ENCODE results near the gene MBNL2.
A peak's percentile ranks its signal among the peaks of the same experiment; 100 is the strongest.

The MBNL2 gene

DNA sequence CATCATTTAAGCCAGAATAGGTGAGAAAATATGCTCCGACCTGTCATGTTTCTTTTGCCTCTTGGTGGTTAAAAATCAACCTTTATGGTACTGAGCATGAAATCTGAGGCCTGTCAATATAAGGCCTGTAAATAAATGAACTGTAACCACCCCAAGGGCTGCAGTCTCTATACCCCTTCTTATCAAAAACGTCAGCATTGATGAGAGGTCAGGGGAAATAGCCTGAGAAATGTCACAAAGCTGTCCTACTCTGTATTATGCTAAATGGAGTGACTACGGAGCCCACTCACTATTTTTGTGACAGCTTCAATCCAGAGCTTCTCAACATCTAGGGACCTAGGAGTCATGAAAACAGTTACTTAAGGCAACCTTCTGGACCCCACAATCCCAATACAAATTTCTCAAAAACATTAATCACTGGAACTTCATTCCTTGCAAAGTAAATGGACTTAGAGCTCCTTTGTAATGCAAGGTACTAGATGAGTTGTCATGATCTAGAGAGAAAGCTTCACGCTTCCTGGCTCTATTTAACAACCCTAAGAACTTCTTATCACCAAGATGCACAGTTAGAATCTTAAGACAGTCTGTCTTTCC is 209.1 kb downstream of the MBNL2 start:
- no peak for DNase-seq

DNA sequence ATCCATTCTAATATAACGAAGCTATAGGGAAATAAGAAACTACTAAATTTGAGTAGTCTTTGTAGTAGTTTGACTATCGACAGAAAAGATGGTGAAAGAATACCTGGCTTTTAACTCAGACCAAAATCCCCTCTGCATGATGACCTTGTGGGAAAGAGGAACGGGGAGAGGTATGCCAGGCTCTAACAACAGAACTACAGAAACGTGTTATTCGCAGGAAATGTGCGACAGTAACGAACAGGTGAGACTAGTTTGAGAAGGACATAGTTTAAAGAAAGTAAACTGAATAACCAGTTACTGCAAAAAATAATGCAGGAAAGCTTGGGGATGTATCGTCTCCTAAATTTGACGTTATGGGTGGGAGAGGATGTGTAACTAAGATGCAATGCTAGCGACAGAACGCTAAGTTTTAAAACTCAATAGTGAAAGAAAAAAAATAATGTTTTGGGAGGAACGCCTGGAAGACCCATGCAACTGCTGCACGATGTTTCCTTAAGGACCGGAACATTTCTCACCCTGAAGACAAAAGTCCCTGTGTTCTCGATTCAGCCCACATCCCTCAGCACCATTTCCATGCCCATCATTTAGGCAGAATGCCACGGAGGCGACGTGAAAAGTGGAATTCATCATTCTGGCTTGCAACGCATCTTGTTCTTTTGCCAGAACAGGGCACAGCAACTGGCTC is 210.2 kb downstream of the MBNL2 start:
- no peak for DNase-seq

DNA sequence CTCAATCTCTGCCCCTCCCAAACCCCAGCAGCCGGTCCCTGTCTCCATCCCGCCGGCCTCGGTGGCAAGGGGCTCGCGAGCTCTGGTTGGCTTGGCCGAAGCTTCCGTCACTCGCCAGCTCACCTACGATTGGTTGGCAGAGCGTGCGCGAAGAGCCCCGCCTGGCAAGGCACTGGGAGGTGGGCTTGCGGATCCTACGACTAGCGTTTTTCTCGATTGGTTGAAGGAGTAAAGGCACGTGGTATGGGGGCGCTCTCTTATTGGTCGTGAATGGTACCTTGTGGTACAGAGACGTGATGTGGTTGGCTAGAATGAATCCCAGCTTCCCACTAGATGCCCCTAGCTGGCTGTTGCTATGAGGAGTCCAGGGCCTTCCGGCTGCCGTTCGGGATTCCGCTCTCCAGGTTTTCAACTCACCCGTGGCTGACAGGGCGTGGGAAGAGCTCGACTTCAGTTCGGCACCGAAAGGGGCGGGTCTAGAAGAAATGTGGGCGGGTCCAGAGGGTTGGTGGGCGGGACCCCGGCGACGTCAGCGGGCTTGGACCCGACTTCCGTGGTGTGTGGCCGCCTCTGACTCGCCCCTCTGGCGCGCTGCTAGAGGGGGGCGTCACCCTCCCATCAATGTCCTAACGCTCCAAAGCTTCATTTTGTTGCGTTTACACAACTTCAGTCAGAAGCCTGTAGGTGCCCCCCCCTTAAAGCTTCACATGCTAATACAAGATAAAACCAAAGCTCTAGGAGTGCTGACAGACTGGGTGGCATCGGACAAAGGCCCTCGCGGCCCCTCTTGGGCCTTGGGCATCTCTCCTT is 211.0 kb downstream of the MBNL2 start:
- peak; percentile 98 for DNase-seq

DNA sequence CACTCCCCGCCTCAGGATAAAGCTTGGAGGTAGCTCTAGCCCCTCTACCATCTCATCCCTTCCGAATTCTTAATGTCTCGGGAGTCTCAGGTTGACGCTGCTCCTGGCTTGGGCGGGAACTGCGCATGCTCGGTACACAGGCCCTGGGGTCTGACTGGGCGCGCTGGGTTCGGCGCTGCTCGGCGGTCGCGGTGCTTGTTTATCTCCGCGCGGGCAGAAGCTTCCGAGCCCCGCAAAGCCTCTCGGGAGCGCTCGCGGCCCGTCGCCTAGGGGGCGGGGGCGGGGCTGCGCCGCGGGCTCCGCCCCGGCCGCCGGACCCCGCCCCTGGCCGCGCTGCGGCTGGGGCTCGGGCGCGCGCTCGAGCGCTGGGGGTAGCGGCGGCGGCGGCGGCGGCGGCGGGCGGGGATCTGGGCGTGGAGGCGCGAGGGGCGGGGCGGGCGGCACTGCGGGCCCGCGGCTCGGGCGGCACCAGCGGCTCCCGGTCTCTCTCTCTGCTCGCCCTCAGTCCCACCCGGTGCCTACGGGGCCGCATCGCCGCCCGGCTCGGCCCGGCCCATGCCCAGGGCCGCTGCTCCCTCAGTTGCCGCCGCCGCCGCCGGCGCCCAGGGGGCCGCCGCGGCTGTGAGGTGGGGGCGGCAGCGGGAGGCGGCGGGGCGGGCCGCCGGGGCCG is 211.7 kb downstream of the MBNL2 start, which contains the start of gene RAP2A:
Gene RAP2A, plus strand, starts transcription at position 443 of the 670 bp plus-strand sequence. CDS start 302 bp downstream, outside the sequence.
- peak; percentile 32 for DNase-seq

DNA sequence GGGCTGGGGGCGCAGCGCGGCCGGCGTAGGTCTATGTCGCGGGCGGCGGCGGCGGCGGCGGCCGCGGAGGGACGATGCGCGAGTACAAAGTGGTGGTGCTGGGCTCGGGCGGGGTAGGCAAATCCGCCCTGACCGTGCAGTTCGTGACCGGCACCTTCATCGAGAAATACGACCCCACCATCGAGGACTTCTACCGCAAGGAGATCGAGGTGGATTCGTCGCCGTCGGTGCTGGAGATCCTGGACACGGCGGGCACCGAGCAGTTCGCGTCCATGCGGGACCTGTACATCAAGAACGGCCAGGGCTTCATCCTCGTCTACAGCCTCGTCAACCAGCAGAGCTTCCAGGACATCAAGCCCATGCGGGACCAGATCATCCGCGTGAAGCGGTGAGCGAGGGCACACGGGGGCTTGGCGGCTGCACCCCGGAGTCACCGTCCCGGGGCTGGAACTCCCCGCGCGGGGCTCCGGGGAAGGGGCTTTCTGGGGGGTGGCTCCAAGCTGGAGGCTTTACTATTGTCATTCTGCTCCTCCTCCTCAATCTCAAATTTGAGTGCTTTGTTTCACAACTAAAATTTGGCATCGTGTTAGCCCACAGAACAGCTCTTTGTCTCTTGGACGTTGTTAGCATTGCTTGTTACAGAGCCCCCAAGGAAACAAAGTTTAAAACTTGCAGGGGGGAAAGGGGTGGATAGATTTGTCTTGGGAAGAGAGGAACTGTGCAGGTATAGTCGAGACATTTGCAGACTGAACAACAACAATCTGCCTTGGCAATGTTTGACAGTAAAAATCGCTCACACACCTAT is 212.5 kb downstream of the MBNL2 start:
- DNase-seq = no peak

DNA sequence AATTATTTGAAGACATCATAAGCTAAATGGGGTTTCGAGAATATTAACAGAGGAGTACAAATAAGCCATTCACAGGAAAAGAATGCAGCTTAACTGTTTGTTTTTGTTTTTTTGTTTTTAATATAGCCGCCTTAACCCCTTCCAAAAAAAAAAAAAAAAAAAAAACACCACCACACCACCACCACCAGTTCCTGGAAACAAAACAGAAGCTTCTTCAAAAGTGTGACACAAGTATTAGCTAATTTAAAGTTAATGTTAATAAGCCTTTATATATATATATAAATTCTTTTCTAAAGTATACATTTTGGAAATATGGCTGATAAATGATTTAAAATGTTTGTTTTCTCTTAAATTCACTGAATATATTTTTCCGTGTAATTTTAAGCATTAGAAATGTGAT is 213.2 kb downstream of the MBNL2 start:
- no peak for DNase-seq

DNA sequence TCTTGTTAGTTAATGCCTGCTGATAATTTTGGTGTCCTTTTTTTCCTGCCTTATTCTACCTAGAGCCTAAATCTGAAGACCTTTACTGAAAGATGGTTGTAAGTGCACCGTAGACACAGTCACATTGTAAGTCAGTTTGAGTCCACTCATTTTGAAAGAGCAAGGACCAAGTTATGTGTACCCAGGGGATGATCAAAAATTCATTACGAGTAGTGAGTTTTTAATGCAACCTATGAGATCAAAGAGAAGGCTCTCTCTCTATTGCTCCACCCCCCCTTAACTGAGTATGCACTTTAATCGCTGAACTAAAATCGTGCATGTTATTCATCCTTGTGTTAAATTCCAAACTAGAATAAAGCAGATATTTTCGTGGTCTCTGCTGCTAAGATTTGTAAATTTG is 213.7 kb downstream of the MBNL2 start:
- DNase-seq = no peak

DNA sequence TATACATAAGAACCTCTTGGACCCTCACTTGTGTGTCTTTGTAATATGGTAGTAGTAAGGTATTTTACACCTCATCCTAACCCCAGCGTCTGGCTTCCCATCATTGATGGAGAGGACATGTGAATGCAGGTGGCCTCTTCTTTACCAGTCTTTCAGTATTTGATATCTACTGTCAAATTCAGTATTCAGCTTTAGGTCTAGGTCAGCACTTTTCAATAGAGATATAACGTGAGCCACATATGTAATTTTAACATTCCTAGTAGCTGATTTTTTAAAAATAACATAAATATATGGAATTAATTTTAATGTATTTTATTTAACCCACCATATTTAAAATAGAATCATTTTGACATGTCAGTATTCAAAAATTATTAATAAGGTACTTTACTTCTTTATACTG is 214.7 kb downstream of the MBNL2 start:
- DNase-seq = no peak

DNA sequence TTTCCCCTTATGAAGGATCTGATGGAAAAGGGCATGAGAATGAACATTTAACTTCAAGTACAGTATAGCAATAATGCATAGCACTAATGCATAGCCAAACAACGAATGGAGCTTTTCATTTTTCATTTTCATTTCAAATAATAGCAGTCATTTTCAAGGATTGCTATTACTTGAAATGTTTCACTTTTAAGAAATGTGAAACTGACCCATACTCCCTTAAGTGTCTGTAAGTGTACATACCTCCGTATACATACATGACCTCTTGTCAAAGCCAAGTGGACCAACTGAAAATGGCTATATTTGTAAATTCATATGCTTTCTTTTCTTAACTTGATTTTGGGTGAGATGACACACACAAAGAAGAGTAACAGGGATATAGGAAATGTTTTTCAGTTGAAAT is 215.6 kb downstream of the MBNL2 start:
- no peak for DNase-seq

DNA sequence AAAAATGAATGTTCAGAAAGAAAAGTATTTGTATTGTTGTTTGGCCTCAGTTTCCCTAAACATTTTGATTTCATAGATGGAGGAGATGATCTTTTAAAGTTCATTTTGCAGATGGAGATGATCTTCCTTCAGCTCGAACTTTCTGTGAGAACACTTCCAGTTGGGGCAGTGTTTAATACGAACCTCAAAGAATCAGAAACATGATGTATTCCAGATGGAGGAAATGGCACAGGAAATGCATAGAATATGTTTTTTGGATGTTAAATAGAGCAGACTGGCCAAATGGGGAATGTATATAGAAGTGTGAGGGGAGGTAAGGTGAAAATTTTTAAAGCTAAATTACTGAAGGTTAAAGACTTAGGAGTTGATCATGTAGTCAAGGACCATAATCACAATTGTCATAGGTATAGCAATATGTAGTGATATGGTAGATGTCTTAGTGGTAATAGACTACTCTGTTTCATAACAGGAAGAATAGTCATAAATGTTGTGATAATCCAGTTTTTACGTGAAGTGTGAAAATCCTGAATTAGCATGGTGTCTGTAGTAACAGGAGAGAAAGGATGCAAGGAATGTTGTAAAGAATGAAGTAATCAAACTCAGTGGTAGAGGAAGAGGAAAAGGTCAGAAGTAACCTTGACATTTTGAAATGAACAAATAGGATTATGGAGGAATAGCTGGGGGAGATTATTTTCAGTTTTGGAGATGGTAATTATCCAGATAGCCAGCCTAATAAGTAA is 216.9 kb downstream of the MBNL2 start:
- DNase-seq = no peak

DNA sequence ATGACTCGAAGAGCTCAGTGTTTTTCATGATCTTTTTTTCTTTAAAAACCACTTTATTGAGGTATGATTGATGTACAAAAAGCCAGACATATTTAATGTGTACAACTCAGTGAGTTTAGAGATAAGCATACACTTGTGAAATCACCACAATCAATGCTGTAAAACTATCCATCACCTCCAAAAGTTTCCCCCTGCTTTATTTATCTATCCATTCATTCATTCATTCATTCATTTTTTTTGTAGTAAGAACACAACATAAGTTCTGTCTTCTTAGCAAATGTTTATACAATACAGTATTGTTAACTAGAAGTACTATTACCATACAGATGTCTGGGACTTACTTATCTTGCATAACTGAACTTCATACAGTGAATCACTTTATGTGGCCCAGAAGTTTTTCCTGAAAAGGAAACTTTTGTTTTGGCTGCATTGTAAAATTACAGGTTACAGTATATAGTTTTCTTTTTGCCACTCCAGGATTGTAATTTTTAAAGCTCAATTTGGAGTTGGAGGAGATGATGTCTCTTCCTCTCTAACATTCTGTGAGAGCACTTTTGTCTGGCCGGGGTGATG is 218.6 kb downstream of the MBNL2 start:
- no peak for DNase-seq

DNA sequence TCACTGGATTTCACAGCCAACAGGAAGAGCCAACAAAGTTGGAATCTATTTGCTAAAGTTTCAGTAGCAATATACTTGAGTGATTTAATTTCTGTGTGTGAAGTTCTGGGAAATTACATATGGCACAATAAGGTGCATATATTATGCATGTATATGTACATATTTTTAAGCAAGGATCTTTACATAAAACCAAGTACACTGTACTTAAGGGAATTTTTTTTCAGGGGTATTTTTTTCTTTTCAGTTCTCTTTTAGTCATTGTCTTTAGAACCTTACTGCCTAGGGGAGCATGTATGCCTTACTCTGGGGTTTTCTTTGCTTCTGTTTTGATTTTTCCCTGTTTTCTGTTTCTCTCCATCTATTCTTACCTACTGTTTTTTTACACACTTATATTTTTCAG is 219.2 kb downstream of the MBNL2 start:
- DNase-seq = no peak

All from SIG-M5 (cell line).